SK-N-SH treated with all-trans-retinoic acid at 6 μM for 48 hours (cell line): ENCODE data around the gene GLRA2.

Source experiments
- ATAC-seq: fragments of 200-7000 bp; cut with Tn5 transposase; 3 replicates; pipeline ENCODE4 v1.9.1; 2020; ENCODE audit warnings: mild to moderate bottlenecking, moderate library complexity
- ARNTL ChIP-seq: fragments of 450-650 bp; formaldehyde crosslinking; IDR thresholded peaks from 2 replicates; pipeline ENCODE4 v1.5.0; 2020; ENCODE audit warnings: low read depth, mild to moderate bottlenecking, moderate library complexity, borderline replicate concordance
- CREB5 ChIP-seq: fragments of 250-450 bp; sonication (Bioruptor Pico); IDR thresholded peaks from 2 replicates; pipeline ENCODE4 v1.5.1; 2020; ENCODE audit warnings: low read depth, mild to moderate bottlenecking, moderate library complexity
- GLIS3 ChIP-seq: fragments of 250-450 bp; sonication (Bioruptor Pico); IDR thresholded peaks from 2 replicates; pipeline ENCODE4 v1.5.0; 2020; ENCODE audit warnings: mild to moderate bottlenecking, moderate library complexity
- ISL1 ChIP-seq: fragments of 250-450 bp; sonication (Bioruptor Pico); IDR thresholded peaks from 2 replicates; pipeline ENCODE4 v2.1.2; 2022; ENCODE audit warnings: mild to moderate bottlenecking, moderate library complexity
- OSR1 ChIP-seq: fragments of 250-450 bp; sonication (Bioruptor Pico); IDR thresholded peaks from 2 replicates; pipeline ENCODE4 v1.8.0; 2022; ENCODE audit warnings: moderate library complexity, mild to moderate bottlenecking, inconsistent platforms
- RARB ChIP-seq: fragments of 250-450 bp; sonication (Bioruptor Pico); IDR thresholded peaks from 2 replicates; pipeline ENCODE4 v1.8.0; 2021; ENCODE audit warnings: mild to moderate bottlenecking, moderate library complexity
- SNAI2 ChIP-seq: fragments of 250-450 bp; sonication (Bioruptor Pico); IDR thresholded peaks from 2 replicates; pipeline ENCODE4 v1.5.0; 2020; ENCODE audit warnings: mild to moderate bottlenecking, moderate library complexity
- TCF4 ChIP-seq: fragments of 250-450 bp; sonication (Bioruptor Pico); IDR thresholded peaks from 2 replicates; pipeline ENCODE4 v1.8.0; 2021; ENCODE audit warnings: mild to moderate bottlenecking, moderate library complexity, borderline replicate concordance
- TOX ChIP-seq: fragments of 250-450 bp; sonication (Bioruptor Pico); IDR thresholded peaks from 2 replicates; pipeline ENCODE4 v1.8.0; 2021; ENCODE audit warnings: mild to moderate bottlenecking, moderate library complexity, borderline replicate concordance
- TSHZ2 ChIP-seq: fragments of 250-450 bp; sonication (Bioruptor Pico); IDR thresholded peaks from 2 replicates; pipeline ENCODE4 v1.5.0; 2020; ENCODE audit warnings: mild to moderate bottlenecking, moderate library complexity
- ZC3H10 ChIP-seq: fragments of 250-450 bp; sonication (Bioruptor Pico); IDR thresholded peaks from 2 replicates; pipeline ENCODE4 v1.5.1; 2021; ENCODE audit warnings: mild to moderate bottlenecking, moderate library complexity
- ZFP3 ChIP-seq: fragments of 250-450 bp; sonication (Bioruptor Pico); IDR thresholded peaks from 2 replicates; pipeline ENCODE4 v1.5.0; 2020; ENCODE audit warnings: mild to moderate bottlenecking, moderate library complexity
- ZFP30 ChIP-seq: fragments of 450-650 bp; formaldehyde crosslinking; IDR thresholded peaks from 2 replicates; pipeline ENCODE4 v1.5.0; 2022; ENCODE audit warnings: mild to moderate bottlenecking, moderate library complexity
- ZNF565 ChIP-seq: fragments of 450-650 bp; formaldehyde crosslinking; conservative IDR thresholded peaks from 2 replicates; pipeline ENCODE4 v1.5.0; 2020; ENCODE audit warnings: low read depth, mild to moderate bottlenecking, moderate library complexity
- ZNF70 ChIP-seq: fragments of 450-650 bp; formaldehyde crosslinking; IDR thresholded peaks from 2 replicates; pipeline ENCODE4 v1.5.0; 2020; ENCODE audit warnings: mild to moderate bottlenecking, moderate library complexity
- ZNF8 ChIP-seq: fragments of 450-650 bp; formaldehyde crosslinking; IDR thresholded peaks from 2 replicates; pipeline ENCODE4 v1.5.0; 2020; ENCODE audit warnings: mild to moderate bottlenecking, moderate library complexity
- TF ChIP-seq, protein P1 (sequence below): fragments of 250-450 bp; sonication (Bioruptor Pico); IDR thresholded peaks from 2 replicates; pipeline ENCODE4 v1.8.0; 2020; ENCODE audit warnings: mild to moderate bottlenecking, moderate library complexity, borderline replicate concordance
- TF ChIP-seq, protein P2 (sequence below): fragments of 250-450 bp; sonication (Bioruptor Pico); IDR thresholded peaks from 2 replicates; pipeline ENCODE4 v1.5.1; 2021; ENCODE audit warnings: mild to moderate bottlenecking, moderate library complexity
- TF ChIP-seq, protein P3 (sequence below): fragments of 250-450 bp; sonication (Bioruptor Pico); IDR thresholded peaks from 2 replicates; pipeline ENCODE4 v1.8.0; 2021; ENCODE audit warnings: low read depth, mild to moderate bottlenecking, moderate library complexity, borderline replicate concordance

GLRA2 gene

GRCh38 chrX:14616836-14617235 is 87.5 kb downstream of the GLRA2 start:
- TF ChIP-seq ZFP3 (CRISPR knock-in tag), result no peak
- no peak for TF ChIP-seq TOX
- TF ChIP-seq OSR1 (CRISPR knock-in tag), result no peak
- ATAC-seq, result no peak

DNA sequence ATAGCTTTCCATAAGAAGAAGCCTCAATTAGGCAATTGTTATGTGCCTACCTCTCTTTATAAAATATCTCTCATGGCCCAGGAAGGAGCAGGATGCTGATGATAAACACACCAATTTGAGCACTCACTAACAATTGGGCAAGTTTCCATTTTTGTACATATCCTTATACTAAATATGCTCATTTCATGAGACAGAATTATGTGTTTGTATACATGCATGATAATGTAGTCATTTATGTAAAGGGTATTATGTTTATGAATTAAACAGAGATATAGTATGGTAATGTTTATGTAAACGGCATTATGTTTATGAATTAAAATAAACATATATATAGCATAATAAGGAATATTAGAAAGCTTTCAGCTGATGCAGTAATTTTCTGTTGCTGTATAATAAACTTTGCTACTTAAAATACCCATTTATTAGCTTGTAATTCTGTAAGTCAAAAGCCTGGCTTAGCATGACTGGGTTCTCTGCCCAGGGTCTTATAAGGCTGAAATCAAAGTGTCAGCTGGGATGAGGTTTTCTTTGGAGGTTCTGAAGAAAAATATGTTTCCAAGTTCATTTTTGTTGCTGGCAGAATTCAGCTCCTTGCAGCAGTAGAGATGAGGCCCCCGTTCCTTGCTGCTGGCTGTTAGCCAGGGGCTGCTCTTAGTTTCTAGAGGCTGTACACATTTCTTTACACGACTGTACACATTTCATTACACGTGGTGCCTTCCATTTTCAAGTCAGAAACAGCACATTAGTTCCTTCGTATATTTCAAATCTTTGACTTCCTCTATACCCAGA is 89.0 kb downstream of the GLRA2 start:
- TF ChIP-seq SNAI2 (CRISPR knock-in tag) (no peak), ZFP3 (CRISPR knock-in tag) (no peak), RARB (CRISPR knock-in tag) (no peak), ARNTL (CRISPR knock-in tag) (no peak), TCF4 (CRISPR knock-in tag) (no peak), TSHZ2 (CRISPR knock-in tag) (no peak), ISL1 (no peak), GLIS3 (CRISPR knock-in tag) (no peak), ZC3H10 (CRISPR knock-in tag) (no peak), ZNF70 (CRISPR knock-in tag) (no peak), OSR1 (CRISPR knock-in tag) (no peak), ZNF565 (CRISPR knock-in tag) (no peak), TOX (no peak), CREB5 (CRISPR knock-in tag) (no peak)
- TF ChIP-seq, protein P1, sequence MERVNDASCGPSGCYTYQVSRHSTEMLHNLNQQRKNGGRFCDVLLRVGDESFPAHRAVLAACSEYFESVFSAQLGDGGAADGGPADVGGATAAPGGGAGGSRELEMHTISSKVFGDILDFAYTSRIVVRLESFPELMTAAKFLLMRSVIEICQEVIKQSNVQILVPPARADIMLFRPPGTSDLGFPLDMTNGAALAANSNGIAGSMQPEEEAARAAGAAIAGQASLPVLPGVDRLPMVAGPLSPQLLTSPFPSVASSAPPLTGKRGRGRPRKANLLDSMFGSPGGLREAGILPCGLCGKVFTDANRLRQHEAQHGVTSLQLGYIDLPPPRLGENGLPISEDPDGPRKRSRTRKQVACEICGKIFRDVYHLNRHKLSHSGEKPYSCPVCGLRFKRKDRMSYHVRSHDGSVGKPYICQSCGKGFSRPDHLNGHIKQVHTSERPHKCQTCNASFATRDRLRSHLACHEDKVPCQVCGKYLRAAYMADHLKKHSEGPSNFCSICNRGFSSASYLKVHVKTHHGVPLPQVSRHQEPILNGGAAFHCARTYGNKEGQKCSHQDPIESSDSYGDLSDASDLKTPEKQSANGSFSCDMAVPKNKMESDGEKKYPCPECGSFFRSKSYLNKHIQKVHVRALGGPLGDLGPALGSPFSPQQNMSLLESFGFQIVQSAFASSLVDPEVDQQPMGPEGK (CRISPR knock-in tag), result no peak
- ATAC-seq, result no peak

GRCh38 chrX:14630733-14631132 is 101.4 kb downstream of the GLRA2 start:
- ATAC-seq, result peak; percentile 58; the same call in 1 of the 3 replicates

More at GRCh38 chrX:14630733-14631132, 101.4 kb downstream of the GLRA2 start:
- TF ChIP-seq, protein P2, sequence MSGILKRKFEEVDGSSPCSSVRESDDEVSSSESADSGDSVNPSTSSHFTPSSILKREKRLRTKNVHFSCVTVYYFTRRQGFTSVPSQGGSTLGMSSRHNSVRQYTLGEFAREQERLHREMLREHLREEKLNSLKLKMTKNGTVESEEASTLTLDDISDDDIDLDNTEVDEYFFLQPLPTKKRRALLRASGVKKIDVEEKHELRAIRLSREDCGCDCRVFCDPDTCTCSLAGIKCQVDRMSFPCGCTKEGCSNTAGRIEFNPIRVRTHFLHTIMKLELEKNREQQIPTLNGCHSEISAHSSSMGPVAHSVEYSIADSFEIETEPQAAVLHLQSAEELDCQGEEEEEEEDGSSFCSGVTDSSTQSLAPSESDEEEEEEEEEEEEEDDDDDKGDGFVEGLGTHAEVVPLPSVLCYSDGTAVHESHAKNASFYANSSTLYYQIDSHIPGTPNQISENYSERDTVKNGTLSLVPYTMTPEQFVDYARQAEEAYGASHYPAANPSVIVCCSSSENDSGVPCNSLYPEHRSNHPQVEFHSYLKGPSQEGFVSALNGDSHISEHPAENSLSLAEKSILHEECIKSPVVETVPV, result no peak
- TF ChIP-seq, protein P3, sequence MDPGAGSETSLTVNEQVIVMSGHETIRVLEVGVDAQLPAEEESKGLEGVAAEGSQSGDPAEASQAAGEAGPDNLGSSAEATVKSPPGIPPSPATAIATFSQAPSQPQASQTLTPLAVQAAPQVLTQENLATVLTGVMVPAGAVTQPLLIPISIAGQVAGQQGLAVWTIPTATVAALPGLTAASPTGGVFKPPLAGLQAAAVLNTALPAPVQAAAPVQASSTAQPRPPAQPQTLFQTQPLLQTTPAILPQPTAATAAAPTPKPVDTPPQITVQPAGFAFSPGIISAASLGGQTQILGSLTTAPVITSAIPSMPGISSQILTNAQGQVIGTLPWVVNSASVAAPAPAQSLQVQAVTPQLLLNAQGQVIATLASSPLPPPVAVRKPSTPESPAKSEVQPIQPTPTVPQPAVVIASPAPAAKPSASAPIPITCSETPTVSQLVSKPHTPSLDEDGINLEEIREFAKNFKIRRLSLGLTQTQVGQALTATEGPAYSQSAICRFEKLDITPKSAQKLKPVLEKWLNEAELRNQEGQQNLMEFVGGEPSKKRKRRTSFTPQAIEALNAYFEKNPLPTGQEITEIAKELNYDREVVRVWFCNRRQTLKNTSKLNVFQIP (CRISPR knock-in tag), result no peak
- no peak for TF ChIP-seq CREB5 (CRISPR knock-in tag)
- TF ChIP-seq ZNF8, result no peak
- TF ChIP-seq GLIS3 (CRISPR knock-in tag), result no peak
- no peak for TF ChIP-seq TOX
- no peak for TF ChIP-seq ZFP30 (CRISPR knock-in tag)
